HG02588 (cell line): ENCODE results near the gene ACCS.

Experiments
- ATAC-seq: cut with Tn5 transposase; IDR thresholded peaks from one replicate; pipeline ENCODE4 v1.9.1; 2021; ENCODE audit warnings: mild to moderate bottlenecking, moderate library complexity; ENCODE audit not compliant: unreplicated experiment

ACCS gene, protein sequence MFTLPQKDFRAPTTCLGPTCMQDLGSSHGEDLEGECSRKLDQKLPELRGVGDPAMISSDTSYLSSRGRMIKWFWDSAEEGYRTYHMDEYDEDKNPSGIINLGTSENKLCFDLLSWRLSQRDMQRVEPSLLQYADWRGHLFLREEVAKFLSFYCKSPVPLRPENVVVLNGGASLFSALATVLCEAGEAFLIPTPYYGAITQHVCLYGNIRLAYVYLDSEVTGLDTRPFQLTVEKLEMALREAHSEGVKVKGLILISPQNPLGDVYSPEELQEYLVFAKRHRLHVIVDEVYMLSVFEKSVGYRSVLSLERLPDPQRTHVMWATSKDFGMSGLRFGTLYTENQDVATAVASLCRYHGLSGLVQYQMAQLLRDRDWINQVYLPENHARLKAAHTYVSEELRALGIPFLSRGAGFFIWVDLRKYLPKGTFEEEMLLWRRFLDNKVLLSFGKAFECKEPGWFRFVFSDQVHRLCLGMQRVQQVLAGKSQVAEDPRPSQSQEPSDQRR

DNA sequence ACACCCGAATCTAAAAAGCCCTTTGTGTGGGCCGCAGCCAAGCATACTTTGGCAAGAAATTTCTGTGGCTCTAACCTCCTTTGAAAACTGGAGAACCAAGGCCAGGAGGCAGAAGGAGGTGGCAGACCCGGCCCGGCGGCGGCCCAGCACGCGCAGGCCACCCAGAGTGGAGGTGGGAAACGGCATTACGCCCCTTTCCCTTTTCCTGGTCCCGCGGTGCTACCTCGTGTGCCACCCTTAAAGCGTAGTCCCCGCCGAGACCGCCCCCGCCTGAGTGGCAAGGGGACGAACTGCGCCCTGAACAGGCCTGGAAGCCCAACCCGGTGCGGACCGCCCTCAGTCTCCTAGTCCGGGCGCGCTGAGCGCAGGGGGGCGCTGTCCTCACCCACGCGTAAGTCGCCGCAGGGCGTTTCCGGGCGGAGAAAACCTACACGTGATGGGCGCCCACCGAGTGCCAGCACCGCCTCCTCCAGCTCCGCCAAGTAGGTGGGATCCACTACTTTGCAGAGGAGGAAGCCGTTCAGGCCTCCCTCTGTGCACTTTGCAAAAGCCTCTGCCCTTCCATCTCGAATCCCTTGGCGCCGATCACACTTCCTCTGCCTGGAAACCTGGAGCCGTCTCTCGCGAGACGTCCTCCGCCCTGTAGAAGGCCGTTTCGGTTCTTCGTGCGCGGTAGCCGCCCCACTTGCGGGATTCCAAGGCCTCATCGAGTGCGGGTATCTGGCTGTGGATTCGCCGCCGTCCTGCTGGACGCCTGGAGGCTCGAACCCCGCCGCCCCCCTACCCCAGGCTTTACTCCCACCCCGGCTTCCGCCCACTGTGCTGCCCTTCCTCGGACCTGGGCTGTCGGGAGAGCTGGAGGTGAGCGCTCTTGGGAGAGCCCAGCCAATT lies at the start of gene ACCS:
TSS of gene ACCS (plus strand) at position 430 of the 891 bp plus-strand sequence. CDS start 1,358 bp downstream, outside the sequence.
- ATAC-seq, result peak; percentile 94

DNA sequence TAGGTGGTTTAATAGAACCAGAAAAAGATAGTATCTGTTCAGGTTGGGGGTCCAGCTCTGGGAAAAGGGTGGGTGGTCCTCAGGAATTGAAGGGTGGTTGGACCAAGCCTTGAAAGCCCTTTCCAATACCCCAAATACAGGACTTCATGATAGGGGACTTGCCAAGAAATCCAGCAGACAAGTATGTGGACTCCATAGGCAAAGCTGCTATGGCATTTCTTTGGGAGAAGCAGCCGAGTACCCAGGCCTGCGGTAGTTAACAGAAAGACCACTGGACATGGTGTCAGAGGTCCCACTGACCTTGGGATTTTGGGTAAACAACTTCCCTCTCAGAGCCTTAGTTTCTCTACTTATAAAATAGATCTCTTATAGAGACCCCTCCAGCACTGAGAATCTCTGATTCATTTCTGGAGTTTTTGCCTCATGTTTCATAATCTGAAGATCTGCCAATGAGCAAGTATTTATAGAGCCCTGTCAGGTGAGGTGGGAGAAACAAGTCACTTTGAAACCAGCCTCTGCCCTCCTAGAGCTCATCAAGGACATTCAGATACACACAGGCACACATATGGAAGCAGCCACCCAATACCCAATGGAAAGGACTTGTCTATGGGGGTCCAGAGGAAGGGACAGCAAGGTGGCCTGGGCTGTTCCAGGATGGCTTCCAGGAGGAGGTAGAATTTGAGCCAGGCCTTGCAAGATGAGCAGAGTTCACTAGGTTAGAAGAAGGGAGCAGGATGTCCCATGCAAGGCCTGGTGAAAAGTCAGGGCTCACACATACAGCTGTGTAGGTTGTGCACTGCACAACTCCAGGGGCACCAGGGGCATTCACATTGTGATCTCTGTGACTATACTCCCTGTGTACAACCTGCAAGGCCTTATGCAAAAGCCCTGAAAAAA lies 49.3 kb upstream of the ACCS start:
- ATAC-seq, result no peak

DNA sequence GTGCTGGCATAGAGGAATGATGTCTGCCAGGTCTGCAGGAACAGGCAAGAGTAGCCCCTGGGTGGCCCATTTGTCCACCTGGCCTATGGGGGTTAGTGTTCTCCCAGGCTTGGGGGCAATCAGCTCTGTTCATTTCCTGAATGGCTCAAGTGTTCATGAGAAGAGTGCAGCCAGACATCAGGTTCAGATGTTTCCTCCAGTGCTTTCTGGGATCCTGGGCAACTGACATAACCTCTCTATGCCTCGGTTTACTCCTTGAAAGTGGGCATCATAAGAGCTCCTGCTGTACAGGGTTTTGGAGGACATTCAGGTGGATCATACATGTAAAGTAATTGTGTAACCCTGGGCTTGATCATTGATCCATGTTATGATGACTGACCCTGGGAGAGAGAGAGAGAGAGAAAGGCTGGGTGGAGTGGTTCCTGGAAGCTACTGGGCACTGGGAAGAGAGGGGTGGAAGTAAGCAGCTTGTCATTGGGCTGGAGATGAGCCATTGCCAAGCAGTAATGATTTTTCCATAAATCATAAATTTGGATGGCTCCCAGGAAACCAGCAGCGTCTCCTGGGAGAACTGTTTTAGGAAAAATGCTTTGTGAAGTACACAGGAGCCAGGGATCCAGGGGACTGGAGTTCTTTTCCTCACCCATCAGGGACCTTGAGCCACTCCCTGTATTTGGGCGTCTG lies 48.5 kb upstream of the ACCS start:
- ATAC-seq, result no peak

DNA sequence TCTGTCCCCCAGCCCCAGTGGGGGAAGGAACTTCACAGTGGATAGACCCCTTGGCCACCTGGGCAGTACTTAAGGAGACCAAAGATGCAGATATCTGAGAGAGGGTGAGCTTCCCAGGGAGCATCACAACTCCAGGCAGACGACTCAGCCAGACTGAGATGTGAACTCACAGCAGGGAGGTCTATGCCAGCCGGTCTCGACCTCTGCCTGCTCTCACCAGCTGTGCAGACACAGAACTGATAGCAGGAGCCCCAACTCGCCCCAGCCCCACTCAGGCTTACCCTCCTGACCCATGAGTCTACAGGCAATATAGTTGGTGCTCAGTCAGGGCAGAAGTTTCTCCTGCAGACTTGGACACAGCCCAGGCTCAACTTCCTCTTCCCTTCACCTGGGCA lies 47.9 kb upstream of the ACCS start:
- no peak for ATAC-seq

DNA sequence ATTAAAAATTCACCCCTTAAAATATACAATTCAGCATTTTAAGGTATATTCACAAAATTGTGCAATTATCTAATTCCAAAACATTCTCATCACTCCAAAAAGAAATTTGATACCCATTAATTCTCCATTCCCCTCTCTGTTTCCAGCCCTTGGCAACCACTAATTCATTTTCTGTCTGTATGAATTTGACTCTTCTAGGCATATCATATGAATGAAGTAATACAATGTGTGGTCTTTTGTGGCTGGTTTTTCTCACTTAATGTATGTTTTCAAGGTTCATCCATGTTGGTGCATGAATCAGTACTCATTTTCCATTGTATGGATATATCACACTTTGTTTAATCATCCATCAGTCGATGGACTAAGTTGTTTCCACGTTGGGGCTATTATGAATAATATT lies 47.2 kb upstream of the ACCS start:
- no peak for ATAC-seq

DNA sequence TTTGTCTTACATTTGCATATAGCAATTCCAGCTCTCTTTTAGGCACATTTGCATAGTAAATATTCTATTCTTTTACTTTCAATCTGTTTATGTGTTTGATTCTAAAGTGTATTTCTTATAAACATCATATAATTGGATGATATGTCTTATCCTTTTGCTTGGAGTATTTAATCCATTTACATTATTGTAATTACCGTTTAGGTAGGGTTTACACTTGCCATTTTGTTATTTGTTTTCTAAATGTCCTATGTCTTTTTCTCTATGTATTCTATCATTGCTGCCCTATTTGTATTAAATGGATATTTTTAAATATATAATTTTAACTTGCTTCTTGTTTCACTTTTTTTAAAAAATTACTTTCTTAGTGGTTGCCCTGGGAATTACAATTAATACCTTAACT lies 41.1 kb upstream of the ACCS start:
- ATAC-seq, result no peak

DNA sequence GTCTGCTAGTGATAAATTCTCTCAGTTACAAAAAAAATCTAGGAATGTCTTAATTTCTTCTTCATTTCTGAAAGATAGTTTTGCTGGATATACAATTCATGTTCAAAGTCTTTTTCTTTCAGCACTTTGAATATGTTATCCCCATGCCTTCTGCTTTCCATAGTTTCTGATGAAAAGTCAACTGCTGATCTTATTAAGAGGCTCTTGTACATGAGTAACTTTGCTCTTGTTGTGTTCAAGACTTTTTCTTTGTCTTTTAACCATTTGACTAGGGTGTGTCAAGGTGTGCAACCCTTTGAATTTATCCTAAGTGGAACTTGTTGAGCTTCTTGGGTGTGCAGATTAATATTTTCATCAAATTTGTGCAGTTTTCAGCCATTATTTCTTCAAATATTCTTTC lies 40.3 kb upstream of the ACCS start:
- ATAC-seq, result no peak

DNA sequence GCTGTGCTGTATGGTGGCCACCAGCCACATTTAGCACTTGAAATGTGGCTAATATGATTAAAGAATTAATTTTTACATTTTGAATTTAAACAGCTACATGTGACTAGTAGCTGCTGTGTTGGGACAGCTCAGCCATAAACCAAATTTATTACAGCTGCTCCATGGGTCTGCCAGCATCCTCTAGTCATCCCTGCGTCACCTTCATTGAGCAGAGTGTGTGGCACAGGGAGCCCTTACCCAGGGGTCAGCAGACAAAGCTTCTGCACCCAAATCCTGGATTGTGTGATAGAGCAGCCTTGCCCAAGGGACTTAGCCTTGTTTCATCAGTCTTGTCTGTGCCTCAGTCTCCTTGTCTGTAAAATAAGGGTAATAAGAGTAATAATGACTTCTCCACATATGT lies 37.7 kb upstream of the ACCS start:
- no peak for ATAC-seq

DNA sequence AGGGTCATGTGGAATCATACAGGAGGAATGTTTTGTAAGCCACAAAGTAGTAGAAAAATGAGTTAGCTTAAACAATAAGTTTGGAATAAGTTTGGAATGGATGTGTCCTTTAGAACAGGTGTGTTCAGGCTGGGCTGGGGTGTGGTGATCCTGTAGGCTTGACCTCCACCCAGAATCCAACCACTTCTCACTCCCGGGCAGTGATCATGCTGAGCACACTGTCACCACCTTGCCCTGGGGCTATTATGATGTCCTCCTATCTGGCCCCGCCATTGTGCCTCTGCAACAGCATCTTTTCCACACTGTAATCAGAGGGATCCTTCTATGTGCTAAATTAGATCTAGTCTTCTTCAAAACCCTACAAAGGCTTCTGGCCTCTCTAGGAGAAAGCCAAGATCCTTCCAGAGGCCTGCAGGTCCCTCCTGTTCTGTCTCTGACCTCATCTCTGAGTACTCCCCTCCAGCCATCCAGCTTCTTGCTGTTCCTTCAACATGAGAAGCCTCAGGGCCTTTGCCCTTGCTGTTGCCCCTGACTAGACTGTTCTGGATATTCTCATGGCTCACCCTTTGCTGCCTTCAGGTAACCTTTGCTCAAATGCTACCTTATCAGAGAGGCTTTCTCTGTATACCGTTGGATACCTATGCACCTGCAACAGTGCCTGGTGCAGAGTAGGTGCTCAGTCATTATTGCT lies 37.1 kb upstream of the ACCS start:
- ATAC-seq, result no peak

DNA sequence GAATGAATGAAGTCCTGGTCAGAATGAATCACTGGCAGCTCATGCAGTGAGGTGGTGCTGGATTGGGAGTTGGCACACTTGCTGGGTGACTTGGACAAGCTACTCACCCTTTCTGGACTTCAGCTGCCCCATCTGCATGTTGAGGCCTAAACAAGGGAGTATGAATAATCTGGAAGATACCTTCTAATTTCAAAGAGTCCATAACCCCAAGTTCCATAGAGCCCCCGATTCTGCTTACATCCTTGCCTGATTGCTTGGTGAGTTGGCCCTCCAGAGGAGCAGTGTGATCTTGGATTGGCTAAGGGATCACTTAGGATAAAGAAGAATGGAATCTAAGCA lies 36.6 kb upstream of the ACCS start:
- ATAC-seq, result no peak

DNA sequence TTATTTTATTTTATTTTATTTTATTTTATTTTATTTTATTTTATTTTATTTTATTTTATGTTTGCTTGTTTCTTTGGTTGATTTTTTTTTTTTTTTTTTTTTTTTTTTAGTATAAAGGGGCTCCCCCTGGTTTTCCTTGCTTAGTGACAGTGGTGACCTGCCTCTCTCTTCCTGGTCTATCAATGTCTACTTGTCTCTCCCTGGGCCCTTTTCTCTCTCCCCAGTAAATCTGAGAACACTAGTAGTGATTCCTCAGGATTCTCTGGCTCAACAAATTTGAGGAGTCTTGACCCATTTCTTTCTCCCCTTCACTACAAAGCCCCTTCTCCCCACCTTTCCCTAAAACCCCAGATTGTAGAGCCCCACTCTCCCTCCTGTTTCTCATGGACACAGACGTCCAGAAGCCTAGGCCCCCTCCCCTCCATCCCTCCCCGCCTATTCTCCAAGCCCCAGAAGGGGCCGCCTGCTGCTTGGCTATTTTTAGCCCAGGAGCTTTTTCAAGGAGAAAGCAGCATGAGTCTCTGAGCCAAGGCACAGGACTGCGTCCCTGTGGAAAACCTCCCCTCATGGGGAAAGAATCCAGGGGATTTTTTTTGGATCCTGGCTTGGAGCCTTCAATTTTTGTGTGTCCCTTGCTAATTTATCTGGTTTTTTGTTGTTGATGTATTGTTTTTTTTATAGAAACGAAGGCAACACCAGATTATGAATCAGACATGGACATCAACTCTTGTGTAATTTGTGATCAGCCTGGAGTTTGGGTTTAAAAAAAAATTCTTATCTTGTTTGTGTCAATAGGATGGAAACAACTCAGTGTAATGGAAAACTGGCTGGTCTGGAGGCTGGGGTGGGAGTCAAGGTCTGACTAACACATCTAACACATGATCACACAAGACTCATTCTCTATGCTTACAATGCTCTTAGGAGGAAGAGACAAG lies 35.8 kb upstream of the ACCS start:
- ATAC-seq, result no peak

DNA sequence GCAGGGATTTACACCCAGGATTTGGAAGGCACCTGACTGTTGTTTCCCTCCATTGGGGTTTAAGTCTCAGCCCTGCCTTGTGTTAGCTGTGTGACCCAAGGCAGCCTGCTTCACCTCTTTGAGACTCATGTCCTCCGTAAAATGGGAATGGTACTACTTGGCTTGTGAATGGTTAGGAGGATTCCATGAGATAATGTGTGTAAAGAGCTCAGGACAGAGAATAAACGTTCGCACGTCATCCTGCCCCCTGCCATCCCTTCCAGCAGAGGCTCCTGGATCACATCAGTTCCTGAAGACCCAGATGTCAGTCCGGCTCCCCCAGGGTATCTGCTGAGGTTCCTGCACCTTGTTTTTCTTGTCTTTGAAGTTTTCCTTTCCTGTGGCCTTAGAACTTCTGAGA lies 35.1 kb upstream of the ACCS start:
- ATAC-seq, result no peak

DNA sequence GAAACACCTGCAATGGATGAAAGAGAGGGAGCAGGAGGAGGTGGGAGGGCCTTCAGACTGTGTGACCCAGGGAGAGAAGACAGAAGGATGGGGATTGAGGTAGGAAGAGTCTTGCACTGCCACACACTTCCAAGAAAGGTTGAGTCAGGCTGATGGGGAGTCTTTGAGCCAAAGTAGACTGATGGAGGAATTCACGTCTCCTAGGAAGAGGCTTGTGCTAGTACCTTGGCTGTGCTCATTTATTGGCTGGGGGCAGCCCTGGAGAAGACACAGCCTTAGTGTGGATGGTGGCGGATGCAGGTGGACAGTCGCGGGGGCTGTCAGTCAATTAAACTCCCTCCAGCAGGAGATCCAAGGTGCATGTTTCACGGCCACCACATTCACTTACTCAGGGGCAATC lies 34.5 kb upstream of the ACCS start:
- ATAC-seq, result no peak

DNA sequence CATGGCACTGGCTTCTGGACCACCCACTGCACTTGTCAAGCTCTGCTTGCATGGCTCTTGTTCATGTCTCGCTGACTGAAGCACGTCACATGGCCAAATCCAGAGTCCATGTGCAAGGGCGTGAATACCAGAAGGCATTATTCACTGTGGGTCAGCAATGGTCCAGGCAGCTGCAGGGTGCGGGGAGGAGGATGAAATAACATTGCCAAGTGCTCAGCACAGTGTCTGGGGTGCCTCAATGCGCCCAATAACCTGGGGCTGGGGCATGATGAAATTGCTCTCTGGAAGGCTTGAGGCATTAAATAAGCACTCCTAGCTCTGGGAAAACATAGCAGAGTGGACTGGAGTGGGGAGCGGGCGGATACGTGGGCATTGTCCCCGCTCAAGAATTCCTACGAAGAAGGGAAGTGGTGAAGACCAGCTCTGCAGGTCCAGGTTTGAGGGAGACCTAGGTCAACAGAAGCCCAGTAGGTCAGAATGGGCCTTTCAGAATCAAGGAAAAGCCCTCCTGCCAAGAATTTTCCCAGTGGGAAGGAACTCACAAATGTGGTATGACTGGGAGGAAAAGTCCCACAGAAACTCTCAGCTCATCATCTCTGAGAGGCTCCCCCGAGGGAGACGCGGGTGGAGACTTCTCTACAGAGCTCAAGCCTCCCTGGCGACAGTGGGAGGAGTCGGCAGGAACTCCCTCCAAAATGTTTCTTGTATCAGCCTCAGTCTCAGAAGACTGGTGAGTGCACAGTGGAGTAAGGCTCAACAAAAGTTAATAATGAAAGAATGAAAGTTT lies 33.6 kb upstream of the ACCS start:
- no peak for ATAC-seq

DNA sequence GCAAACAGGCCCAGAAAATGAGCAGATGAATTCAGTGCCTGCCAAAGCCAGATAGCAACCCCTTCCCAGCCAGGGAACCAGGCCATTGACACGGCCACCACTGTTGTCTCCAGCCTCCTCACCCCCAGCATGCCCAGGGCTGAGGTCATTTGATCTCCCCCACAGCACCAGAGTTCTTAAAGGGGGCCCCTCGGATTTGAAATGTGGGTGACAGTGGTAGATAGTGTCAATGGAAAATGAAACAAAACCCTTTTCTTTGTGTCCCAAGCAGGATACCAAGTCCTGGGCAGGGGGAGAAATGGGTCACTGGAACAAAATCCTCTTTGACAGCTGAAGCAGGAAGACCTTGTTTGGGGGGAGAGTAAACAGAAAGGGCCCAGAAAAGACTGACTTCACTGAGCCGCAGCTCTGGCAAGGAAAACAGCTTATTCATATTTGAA lies 32.6 kb upstream of the ACCS start:
- no peak for ATAC-seq

DNA sequence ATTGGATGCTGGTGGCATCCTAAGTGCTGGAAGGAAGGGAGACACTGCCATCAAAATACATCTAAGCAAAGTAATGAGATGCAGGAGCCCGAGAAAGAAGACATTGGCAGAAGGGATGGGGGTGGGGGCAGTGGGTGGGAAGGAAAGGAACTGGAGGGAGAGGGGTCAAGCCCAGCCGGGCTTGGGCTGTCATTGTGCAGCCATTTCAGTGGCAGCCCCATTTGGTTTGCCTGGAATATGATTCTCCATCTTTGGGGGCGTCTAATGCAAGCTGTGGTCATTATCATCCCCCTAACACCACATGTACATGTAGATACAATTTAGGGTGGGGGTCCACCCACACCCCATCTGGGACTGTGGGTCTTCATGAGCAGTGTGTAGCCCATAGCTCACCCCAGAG lies 32.2 kb upstream of the ACCS start:
- no peak for ATAC-seq

DNA sequence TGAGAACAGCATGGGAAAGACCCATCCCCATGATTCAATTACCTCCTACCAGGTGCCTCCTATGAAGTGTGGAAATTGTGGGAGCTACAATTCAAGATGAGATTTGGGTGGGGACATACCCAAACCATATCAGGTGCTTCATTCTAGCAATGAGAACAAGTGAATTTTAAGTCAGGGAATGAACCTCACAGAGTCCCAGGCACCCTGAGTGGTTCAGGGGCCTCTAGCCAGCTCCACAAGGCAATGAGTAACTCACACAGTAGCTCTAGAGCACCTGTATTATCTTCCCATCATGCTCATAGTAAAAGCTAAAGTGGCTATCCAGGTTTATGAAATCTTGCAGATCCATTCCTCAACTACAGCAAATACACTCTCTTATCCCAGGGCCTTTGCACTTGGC lies 31.4 kb upstream of the ACCS start:
- no peak for ATAC-seq
